ENCODE results near the gene SVOPL.

Gene SVOPL

GRCh38 chr7:138581065-138581464 is 120.1 kb downstream of the SVOPL start:
- peaks cover 89% of the 10 kb centered on the region for H3K36me3 Mint-ChIP-seq (ENCODE audit: low read depth)
- peaks cover 4% of the 10 kb centered on the region for H3K4me1 Mint-ChIP-seq
- H3K27me3 Mint-ChIP-seq (ENCODE audit: low read depth) = no peaks in the 10 kb centered on the region
- no peak overlapping the region for H3K4me3 Mint-ChIP-seq
- H3K27ac Mint-ChIP-seq = no peak overlapping the region
- H3K9me3 Mint-ChIP-seq = no peaks in the 10 kb centered on the region
- TF ChIP-seq CTCF (IDR thresholded peaks at IDR 0.05; ENCODE audit: unreplicated experiment in 3 of 3) = no peak

- no peak overlapping the region for H3K4me3 Mint-ChIP-seq
- peaks cover 87% of the 10 kb centered on the region for H3K36me3 Mint-ChIP-seq (ENCODE audit: low read depth)
- no peaks in the 10 kb centered on the region for H3K27me3 Mint-ChIP-seq (ENCODE audit: low read depth)
- no peak for TF ChIP-seq CTCF (IDR thresholded peaks at IDR 0.05; ENCODE audit: unreplicated experiment in 3 of 3)
- no peak overlapping the region for H3K27ac Mint-ChIP-seq
- no peaks in the 10 kb centered on the region for H3K9me3 Mint-ChIP-seq
- no peaks in the 10 kb centered on the region for H3K4me1 Mint-ChIP-seq
Measured at GRCh38 chr7:138579671-138580070, 121.5 kb downstream of the SVOPL start.

- H3K27me3 Mint-ChIP-seq (ENCODE audit: low read depth) = no peaks in the 10 kb centered on the region
- no peak for TF ChIP-seq CTCF (IDR thresholded peaks at IDR 0.05; ENCODE audit: unreplicated experiment in 3 of 3)
- H3K9me3 Mint-ChIP-seq = no peaks in the 10 kb centered on the region
Measured at GRCh38 chr7:138579136-138579535, 122.0 kb downstream of the SVOPL start.

GRCh38 chr7:138575897-138576428 is 125.2 kb downstream of the SVOPL start:
- no peaks in the 10 kb centered on the region for H3K27me3 Mint-ChIP-seq (ENCODE audit: low read depth)
- H3K27ac Mint-ChIP-seq = no peak overlapping the region
- H3K4me3 Mint-ChIP-seq = no peak overlapping the region

More at GRCh38 chr7:138579136-138579535, 122.0 kb downstream of the SVOPL start:
- H3K4me1 Mint-ChIP-seq = no peaks in the 10 kb centered on the region
- no peak overlapping the region for H3K27ac Mint-ChIP-seq
- H3K36me3 Mint-ChIP-seq (ENCODE audit: low read depth) = peaks cover 87% of the 10 kb centered on the region
- H3K4me3 Mint-ChIP-seq = no peak overlapping the region

GRCh38 chr7:138573741-138574140 is 127.4 kb downstream of the SVOPL start:
- Mint-ChIP-seq H3K9me3 (no peaks in the 10 kb centered on the region), H3K27ac (no peak overlapping the region), H3K36me3 (ENCODE audit: low read depth) (peaks cover 80% of the 10 kb centered on the region), H3K27me3 (ENCODE audit: low read depth) (no peaks in the 10 kb centered on the region), H3K4me1 (no peaks in the 10 kb centered on the region), H3K4me3 (no peak overlapping the region)
- TF ChIP-seq CTCF (IDR thresholded peaks at IDR 0.05; ENCODE audit: unreplicated experiment in 3 of 3) = no peak

More at GRCh38 chr7:138575897-138576428, 125.2 kb downstream of the SVOPL start:
- TF ChIP-seq CTCF (IDR thresholded peaks at IDR 0.05; ENCODE audit: unreplicated experiment in 3 of 3) = no peak
- H3K4me1 Mint-ChIP-seq = no peaks in the 10 kb centered on the region
- H3K36me3 Mint-ChIP-seq (ENCODE audit: low read depth) = peaks cover 80% of the 10 kb centered on the region
- no peaks in the 10 kb centered on the region for H3K9me3 Mint-ChIP-seq

- Mint-ChIP-seq H3K27ac (no peak overlapping the region), H3K4me3 (no peak overlapping the region), H3K27me3 (ENCODE audit: low read depth) (no peaks in the 10 kb centered on the region), H3K36me3 (ENCODE audit: low read depth) (peaks cover 83% of the 10 kb centered on the region), H3K4me1 (no peaks in the 10 kb centered on the region), H3K9me3 (peaks cover 11% of the 10 kb centered on the region)
- no peak for TF ChIP-seq CTCF (IDR thresholded peaks at IDR 0.05; ENCODE audit: unreplicated experiment in 3 of 3)
Measured at GRCh38 chr7:138570715-138571114, 130.4 kb downstream of the SVOPL start.

Measured in nephron (organoid).